Measurements from ENCODE around the gene ARSA.
"Not testable (repeated sequence)": the region's sequence is repeated elsewhere in the genome, so short reads cannot be mapped to it uniquely, and the experiment has no call there.

ARSA gene

DNA sequence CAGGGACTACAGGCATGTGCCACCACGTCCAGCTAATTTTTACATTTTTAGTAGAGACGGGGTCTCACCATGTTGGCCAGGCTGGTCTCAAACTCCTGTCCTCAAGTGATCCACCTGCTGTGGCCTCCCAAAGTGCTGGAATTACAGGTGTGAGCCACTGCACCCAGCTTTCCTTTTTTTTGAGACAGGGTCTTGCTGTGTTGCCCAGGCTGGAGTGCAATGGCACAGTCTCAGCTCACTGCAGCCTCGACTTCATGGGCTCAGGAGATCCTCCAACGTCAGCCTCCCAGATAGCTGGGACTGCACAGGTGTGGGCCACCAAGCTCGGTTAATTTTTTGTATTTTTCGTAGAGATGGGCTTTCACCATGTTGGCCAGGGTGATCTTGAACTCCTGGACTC is 26.7 kb upstream of the ARSA start:
- DNase-seq: not testable (repeated sequence)

- no peak for DNase-seq
Measured at GRCh38 chr22:50653256-50653655, 25.3 kb upstream of the ARSA start.

GRCh38 chr22:50643821-50644101 is 15.8 kb upstream of the ARSA start:
- DNase-seq: not testable (repeated sequence)

- not testable (repeated sequence) for DNase-seq
Measured at GRCh38 chr22:50643021-50643820, 15.3 kb upstream of the ARSA start.

- DNase-seq: no peak
Measured at GRCh38 chr22:50641696-50642607, 14.0 kb upstream of the ARSA start.

DNA sequence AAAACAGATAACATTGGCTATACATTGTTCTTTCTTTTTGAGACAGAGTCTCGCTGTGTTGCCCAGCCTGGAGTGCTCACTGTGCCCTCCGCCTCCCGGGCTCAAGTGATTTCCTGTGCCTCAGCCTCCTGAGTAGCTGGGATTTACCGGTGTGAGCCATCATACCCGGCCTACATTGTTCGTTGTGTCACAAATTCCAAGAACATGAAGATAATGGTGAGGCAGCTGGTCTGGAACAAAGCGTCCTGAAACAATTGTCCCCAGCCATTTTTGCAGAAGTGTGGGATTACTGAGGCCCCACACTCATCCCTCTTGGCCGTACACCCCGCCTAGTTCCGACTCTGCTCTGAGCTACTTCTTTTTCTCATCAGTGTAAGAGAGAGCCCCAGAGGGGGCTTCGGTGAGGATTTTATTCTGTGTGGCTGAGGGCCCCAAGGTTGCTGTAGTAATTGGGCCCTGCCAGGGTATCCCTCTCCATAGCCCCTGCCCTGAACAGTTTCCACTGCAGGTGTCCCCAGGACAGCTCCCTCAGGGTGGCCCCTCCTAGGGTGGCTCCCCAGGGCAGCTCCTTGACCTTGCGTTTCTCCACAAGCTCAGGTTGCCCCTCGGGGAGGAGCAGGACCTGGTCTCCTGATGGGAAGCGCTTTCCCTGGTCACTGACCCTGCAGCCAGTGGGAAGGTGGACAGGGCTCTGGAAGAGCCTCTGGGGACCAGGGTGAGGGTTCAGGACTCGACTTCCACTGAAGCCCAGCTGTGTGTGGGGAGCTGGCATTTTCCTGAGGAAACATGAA is 13.1 kb upstream of the ARSA start:
- no peak for DNase-seq

DNA sequence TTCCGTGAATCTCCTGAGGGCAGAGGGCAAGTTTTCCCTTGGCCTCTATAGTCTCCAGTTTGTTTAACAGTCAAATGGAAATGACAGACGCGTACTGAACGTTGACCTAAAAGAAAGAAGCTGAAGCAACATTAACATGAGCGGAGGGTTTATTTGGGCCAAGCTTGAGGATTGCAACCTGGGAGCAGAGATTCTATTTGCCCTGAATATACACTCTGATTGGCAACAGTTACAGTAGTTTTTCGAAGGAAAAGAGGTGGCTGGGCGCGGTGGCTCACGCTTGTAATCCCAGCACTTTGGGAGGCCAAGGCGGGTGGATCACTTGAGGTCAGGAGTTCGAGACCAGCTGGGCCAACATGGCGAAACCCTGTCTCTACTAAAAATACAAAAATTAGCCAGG is 12.3 kb upstream of the ARSA start:
- DNase-seq: not testable (repeated sequence)

DNA sequence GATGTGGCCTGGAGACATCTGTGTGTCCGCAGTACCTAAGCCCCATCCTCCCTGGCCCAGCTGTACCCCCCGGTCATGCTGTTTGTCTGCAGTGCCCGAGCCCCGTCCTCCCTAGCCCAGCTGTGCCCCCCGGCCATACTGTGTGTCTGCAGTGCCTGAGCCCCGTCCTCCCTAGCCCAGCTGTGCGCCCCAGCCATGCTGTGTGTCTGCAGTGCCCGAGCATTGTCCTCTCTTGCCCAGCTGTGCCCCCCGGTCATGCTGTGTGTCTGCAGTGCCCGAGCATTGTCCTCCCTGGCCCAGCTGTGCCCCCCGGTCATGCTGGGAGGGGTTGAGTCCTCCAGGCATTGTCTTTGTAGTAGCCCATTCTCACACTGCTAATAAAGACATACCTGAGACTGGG is 7.6 kb upstream of the ARSA start:
- no peak for DNase-seq

DNA sequence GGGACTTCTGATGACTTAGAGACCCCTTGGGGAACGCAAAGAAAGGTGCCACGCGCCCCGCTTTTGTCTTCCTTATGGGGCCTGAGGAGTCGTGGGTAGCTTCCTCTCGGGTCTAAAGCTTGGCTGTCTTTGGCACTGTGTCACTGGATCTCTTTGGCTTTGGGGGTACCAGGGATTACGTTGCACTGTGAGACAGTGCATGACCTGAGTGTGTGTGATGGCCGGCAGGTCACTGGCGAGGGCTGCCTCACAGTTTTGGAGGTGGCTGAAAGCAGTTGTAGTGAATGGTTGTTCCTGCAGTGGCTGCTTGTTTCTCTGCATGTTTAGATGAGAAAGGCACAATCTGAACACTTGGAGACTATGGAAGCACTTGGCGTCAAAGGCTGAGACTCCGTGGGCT is 5.8 kb upstream of the ARSA start:
- DNase-seq: no peak

GRCh38 chr22:50633086-50633485 is 5.1 kb upstream of the ARSA start:
- no peak for DNase-seq

GRCh38 chr22:50630376-50630775 is 2.4 kb upstream of the ARSA start:
- no peak for DNase-seq

DNA sequence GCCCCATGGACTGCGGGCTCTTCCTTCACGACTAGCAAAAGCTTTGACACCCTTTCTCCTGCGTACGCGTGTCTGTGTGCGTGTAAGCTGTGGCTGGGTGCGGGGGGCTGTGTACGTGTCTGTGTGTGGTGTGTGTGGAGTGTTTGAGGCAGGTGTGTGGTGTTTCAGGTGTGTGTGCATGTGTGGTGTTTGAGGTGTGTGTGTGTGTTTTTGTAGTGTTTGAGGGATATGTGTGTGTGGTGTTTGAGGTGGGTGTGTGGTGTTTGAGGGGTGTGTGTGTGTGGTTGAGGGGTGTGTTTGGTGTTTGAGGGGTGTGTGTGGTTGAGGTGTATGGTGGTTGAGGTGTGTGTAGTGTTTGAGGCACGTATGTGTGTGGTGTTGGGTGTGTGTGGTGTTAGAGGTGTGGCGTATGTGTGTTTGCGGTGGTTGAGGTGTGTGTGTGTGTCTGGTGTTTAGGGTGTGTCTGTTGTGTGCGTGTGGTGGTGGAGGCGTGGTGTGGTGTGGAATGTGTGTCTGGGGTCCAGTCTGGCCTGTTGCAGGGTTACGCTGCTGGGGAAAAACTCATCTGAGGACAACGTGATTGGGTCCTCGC is 687 bp upstream of the ARSA start:
- no peak for DNase-seq

GRCh38 chr22:50626850-50627641 is 906 bp downstream of the ARSA start:
- DNase-seq: no peak

DNA sequence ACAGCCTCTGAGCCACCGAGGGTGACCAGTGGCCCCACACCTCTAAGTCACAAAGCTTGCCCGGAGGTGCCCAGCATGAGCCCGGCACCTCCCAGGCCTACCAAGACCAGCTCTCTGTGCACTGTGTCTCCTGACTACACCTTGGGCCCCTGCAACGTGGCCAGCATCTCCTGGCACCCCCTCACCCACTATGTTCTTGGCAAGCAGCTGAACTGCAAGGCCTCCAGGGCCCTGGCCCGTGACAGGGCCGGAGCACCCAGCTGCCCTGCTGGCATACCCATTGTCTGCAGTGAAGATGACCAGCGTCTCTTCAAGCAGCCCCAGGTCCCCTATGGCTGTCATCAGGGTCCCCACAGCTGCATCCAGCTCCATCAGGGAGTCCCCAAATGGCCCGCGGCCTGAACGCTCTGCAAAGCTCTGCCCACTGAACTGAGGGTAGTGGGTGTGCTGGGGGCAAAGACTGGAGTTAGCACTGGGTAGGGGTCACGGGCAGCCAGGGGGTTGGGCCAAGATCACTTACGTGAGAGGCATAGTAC is 1.6 kb downstream of the ARSA start:
- DNase-seq: no peak

DNA sequence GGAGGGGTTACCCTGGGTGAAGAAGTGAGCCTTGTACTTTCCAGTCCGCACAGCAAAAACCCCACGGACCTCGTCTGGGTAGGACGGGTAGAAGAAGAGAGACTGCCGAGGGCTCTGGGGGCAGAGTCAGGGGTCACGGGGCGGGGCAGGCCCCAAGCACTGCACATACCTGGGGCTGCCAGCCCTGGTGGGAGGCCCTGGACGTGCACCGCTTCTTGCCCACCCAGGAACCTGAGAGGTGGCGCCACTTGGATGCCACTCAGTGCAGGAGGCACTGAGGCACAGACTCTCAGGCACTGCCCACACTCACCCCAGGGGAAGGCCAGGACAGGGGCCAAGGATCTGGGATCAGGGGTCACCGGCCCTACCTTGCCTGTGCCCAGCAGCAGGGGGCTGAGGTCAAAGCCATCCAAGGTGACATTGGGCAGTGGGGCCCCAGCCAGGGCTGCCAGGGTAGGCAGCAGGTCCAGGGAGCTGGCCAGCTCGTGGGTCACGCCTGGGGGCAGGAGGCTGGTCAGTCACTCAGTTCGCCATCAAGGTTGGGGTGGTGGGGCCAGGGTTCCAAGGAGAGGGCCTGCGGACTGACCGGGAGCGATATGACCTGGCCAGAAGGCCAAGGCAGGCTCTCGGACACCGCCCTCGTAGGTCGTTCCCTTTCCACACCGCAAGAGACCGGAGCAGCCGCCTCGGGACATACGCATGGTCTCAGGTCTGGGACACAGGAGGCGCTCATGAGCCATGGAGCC is 2.2 kb downstream of the ARSA start:
- DNase-seq: no peak

GRCh38 chr22:50625131-50625567 is 2.8 kb downstream of the ARSA start:
- DNase-seq: no peak

GRCh38 chr22:50624347-50625130 is 3.4 kb downstream of the ARSA start:
- no peak for DNase-seq

DNA sequence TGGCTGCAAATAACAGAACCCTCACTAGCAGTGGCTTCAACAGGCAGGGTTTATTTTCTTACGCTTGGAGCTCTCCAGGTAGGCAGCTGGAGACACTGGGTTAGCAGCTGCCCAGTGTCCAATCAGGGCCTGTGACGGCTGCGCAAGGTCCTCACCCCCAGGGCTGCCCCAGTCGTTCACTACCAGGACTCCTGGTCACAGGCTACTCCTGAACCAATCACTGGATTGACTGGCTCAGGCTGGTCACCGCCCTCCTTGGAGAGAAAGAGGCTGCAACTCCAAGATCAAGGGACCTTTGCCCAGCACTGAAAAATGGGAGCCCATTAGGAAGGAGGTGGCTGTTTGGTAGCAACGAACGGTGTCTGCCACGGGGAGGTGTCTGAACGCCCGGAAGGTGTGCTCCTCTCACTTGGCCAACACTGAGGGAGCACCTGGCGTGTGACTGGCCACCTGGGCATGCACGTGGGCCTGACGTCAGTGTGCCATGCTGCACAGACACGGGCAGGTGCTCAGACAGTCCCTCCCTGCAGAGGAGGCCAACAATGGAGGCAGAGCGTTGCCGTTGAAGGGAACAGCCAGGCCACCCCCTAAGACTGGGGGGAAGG is 5.1 kb downstream of the ARSA start:
- no peak for DNase-seq

- DNase-seq: no peak
Measured at GRCh38 chr22:50621948-50622722, 5.8 kb downstream of the ARSA start.
